SU-DHL-6 (cell line): ENCODE results near the gene ANO2.
"Not testable (repeated sequence)": the region's sequence is repeated elsewhere in the genome, so short reads cannot be mapped to it uniquely, and the experiment has no call there.

Source experiments
- H2AFZ ChIP-seq: fragments of 200-600 bp; sonication (generic); 2 replicates; pipeline ENCODE4 v1.6.1; 2014; ENCODE audit warnings: low read depth, mild to moderate bottlenecking, moderate library complexity, mixed read lengths, antibody characterized with exemption, low read length; ENCODE audit not compliant: severe bottlenecking
- H3F3A ChIP-seq: fragments of 200-600 bp; shearing (Covaris generic); 2 replicates; pipeline ENCODE4 v1.6.0; 2016; ENCODE audit warnings: antibody characterized with exemption, mild to moderate bottlenecking; ENCODE audit not compliant: insufficient read depth
- H3K27ac ChIP-seq: fragments of 200-600 bp; sonication (generic); 2 replicates; pipeline ENCODE4 v1.5.1; 2016; ENCODE audit warnings: low read depth, mild to moderate bottlenecking, low read length, moderate library complexity, mixed read lengths
- H3K27me3 ChIP-seq: fragments of 200-600 bp; sonication (generic), shearing (Covaris generic); 2 replicates; pipeline ENCODE4 v1.6.0; 2014; ENCODE audit warnings: mild to moderate bottlenecking, low read length
- H3K36me3 ChIP-seq: fragments of 200-600 bp; sonication (generic); 2 replicates; pipeline ENCODE4 v1.6.1; 2014; ENCODE audit warnings: mild to moderate bottlenecking, low read length, mixed read lengths
- H3K4me2 ChIP-seq: fragments of 300-600, 200-600 bp; shearing (Covaris generic), sonication (generic); 2 replicates; pipeline ENCODE4 v1.6.0; 2014; ENCODE audit warnings: low read length, low read depth, mild to moderate bottlenecking; ENCODE audit not compliant: poor library complexity, severe bottlenecking
- H3K4me3 ChIP-seq: fragments of 200-600 bp; sonication (generic); 2 replicates; pipeline ENCODE4 v1.5.1; 2014; ENCODE audit warnings: antibody characterized with exemption, low read length, mild to moderate bottlenecking, mixed read lengths; ENCODE audit not compliant: insufficient read depth, poor library complexity, severe bottlenecking
- H3K79me2 ChIP-seq: fragments of 200-600 bp; sonication (generic); 2 replicates; pipeline ENCODE4 v1.6.1; 2014; ENCODE audit warnings: mild to moderate bottlenecking, low read length, moderate library complexity; ENCODE audit not compliant: insufficient read depth
- H3K9ac ChIP-seq: fragments of 200-600 bp; sonication (generic); 2 replicates; pipeline ENCODE4 v1.7.0; 2014; ENCODE audit warnings: mild to moderate bottlenecking, low read length
- H3K9me2 ChIP-seq: fragments of 200-600 bp; sonication (generic); replicated peaks from 2 replicates; pipeline ENCODE4 v1.6.1; 2014; ENCODE audit warnings: low read length; ENCODE audit not compliant: insufficient read depth
- H3K9me3 ChIP-seq: fragments of 200-600 bp; sonication (generic); 2 replicates; pipeline ENCODE4 v1.6.1; 2014; ENCODE audit warnings: low read length, mixed read lengths; ENCODE audit not compliant: insufficient read depth
- H4K20me1 ChIP-seq: fragments of 200-600 bp; sonication (generic); 2 replicates; pipeline ENCODE4 v1.6.1; 2014; ENCODE audit warnings: low read depth, mild to moderate bottlenecking, antibody characterized with exemption, low read length, moderate library complexity, mixed read lengths
- EZH2phosphoT487 ChIP-seq: fragments of 200-600 bp; sonication (generic), shearing (Covaris generic); conservative IDR thresholded peaks from 2 replicates; pipeline ENCODE4 v1.6.1; 2018; ENCODE audit warnings: mild to moderate bottlenecking, antibody characterized with exemption, low read length, moderate library complexity, mixed read lengths
- TF ChIP-seq, protein P1 (sequence below): fragments of 200-600 bp; sonication (generic); IDR thresholded peaks from one replicate; pipeline ENCODE4 v1.5.1; 2017; ENCODE audit warnings: antibody characterized with exemption, mild to moderate bottlenecking, low read length, moderate library complexity; ENCODE audit not compliant: insufficient read depth, poor library complexity, severe bottlenecking

ANO2 gene

GRCh38 chr12:5684989-5685388, 260.1 kb downstream of the ANO2 start:
- Histone ChIP-seq H3K4me3 (no peak overlapping the region), H4K20me1 (no peaks in the 10 kb centered on the region), H3K27ac (no peak overlapping the region), H3K79me2 (no peaks in the 10 kb centered on the region), H3K27me3 (no peaks in the 10 kb centered on the region), H3K9me3 (no peaks in the 10 kb centered on the region), H3K36me3 (no peaks in the 10 kb centered on the region), H2AFZ (no peak overlapping the region), H3K9me2 (no peaks in the 10 kb centered on the region), H3K4me2 (no peak overlapping the region), H3K9ac (no peak overlapping the region), H3F3A (no peaks in the 10 kb centered on the region)
- no peak for TF ChIP-seq EZH2phosphoT487
- TF ChIP-seq, protein P1, sequence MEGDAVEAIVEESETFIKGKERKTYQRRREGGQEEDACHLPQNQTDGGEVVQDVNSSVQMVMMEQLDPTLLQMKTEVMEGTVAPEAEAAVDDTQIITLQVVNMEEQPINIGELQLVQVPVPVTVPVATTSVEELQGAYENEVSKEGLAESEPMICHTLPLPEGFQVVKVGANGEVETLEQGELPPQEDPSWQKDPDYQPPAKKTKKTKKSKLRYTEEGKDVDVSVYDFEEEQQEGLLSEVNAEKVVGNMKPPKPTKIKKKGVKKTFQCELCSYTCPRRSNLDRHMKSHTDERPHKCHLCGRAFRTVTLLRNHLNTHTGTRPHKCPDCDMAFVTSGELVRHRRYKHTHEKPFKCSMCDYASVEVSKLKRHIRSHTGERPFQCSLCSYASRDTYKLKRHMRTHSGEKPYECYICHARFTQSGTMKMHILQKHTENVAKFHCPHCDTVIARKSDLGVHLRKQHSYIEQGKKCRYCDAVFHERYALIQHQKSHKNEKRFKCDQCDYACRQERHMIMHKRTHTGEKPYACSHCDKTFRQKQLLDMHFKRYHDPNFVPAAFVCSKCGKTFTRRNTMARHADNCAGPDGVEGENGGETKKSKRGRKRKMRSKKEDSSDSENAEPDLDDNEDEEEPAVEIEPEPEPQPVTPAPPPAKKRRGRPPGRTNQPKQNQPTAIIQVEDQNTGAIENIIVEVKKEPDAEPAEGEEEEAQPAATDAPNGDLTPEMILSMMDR: no peak

- H3K27ac ChIP-seq: no peak overlapping the region
- H3F3A ChIP-seq: no peaks in the 10 kb centered on the region
- H3K79me2 ChIP-seq: no peaks in the 10 kb centered on the region
- TF ChIP-seq, protein P1: no peak
- no peak for TF ChIP-seq EZH2phosphoT487
- H3K9me3 ChIP-seq: no peaks in the 10 kb centered on the region
- H3K9ac ChIP-seq: no peak overlapping the region
- no peaks in the 10 kb centered on the region for H3K27me3 ChIP-seq
- H3K4me2 ChIP-seq: no peak overlapping the region
- no peak overlapping the region for H3K4me3 ChIP-seq
- no peaks in the 10 kb centered on the region for H3K36me3 ChIP-seq
- H2AFZ ChIP-seq: no peak overlapping the region
- no peaks in the 10 kb centered on the region for H3K9me2 ChIP-seq
- H4K20me1 ChIP-seq: no peaks in the 10 kb centered on the region
These were observed 262.5 kb downstream of the ANO2 start for GRCh38 chr12:5682581-5682980.

DNA sequence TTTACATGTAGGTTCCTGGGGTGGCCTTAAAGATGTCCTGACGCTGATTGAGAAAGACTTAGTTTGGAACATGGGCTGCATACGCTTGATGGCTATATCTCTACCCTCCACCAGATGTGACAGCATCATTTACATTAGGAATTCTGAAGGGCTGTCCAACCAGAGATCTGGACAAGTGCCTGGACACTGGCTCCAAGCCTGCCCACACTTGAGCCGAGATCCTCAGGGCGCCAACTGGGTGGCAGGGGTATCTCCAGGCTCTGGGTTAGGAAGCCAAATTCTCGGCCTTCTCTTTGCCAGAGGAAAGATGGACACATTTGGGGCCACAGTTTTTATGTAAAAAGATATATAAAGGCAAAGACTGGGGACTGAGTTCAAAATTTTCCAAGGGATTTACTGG, 266.9 kb downstream of the ANO2 start:
- Histone ChIP-seq H3K27ac (no peak overlapping the region), H4K20me1 (no peaks in the 10 kb centered on the region), H3K79me2 (no peaks in the 10 kb centered on the region), H3K27me3 (no peaks in the 10 kb centered on the region), H3K4me3 (no peak overlapping the region), H3K4me2 (no peak overlapping the region), H3K9me3 (no peaks in the 10 kb centered on the region), H2AFZ (no peak overlapping the region), H3K36me3 (no peaks in the 10 kb centered on the region), H3K9me2 (no peaks in the 10 kb centered on the region), H3F3A (no peaks in the 10 kb centered on the region), H3K9ac (no peak overlapping the region)
- TF ChIP-seq, protein P1: no peak
- TF ChIP-seq EZH2phosphoT487: no peak

- H3K9me3 ChIP-seq, H3K9me2 ChIP-seq, H3K4me3 ChIP-seq, H2AFZ ChIP-seq, H3K4me2 ChIP-seq, H3K36me3 ChIP-seq, H3K27ac ChIP-seq, H3K79me2 ChIP-seq, H4K20me1 ChIP-seq, H3K27me3 ChIP-seq, H3F3A ChIP-seq, H3K9ac ChIP-seq: not testable (repeated sequence)
These were observed 275.4 kb downstream of the ANO2 start for GRCh38 chr12:5669624-5670023.
